HEK293 (cell line): ENCODE data around the gene UTRN.

Source experiments
- BCL11B ChIP-seq: fragments of 450-650 bp; formaldehyde crosslinking; IDR thresholded peaks from 2 replicates; pipeline ENCODE4 v1.5.1; 2016; ENCODE audit warnings: low read depth, missing biosample characterization, missing genetic modification characterization
- CTCF ChIP-seq: fragments of 450-650 bp; formaldehyde crosslinking; IDR thresholded peaks from 2 replicates; pipeline ENCODE4 v1.5.1; 2016; ENCODE audit warnings: missing biosample characterization, missing genetic modification characterization
- YY1 ChIP-seq: fragments of 450-650 bp; formaldehyde crosslinking; IDR thresholded peaks from 2 replicates; pipeline ENCODE4 v1.5.1; 2018; ENCODE audit warnings: missing biosample characterization, missing genetic modification characterization
- ZNF621 ChIP-seq: fragments of 450-650 bp; formaldehyde crosslinking; IDR thresholded peaks from 2 replicates; pipeline ENCODE4 v1.5.1; 2017; ENCODE audit warnings: missing biosample characterization, missing genetic modification characterization
- TF ChIP-seq, protein P1 (sequence below): fragments of 450-650 bp; formaldehyde crosslinking; IDR thresholded peaks from 2 replicates; pipeline ENCODE4 v1.5.1; 2016; ENCODE audit warnings: missing biosample characterization, missing genetic modification characterization

DNA sequence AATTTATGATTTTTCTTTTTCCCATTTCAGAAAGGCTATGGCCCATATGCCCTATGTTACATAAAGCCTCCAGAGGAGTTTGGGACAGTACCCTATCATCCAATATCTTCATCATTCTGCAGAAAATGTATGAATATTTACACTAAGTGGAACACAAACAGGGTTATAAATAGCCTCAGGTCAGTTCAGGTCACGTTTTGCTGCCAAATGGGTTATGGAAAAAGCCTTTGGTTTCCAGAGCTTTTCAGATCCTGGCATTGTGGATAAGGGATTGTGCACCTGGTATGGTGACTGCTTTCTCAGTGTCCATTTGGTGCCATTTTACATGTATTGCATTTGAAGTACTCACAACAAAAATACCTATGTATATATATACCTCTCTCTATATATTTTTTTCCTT lies 29.4 kb downstream of the UTRN start:
- no peak for TF ChIP-seq BCL11B (tag by site-specific recombination)
- no peak for TF ChIP-seq CTCF (tag by site-specific recombination)
- TF ChIP-seq, protein P1, sequence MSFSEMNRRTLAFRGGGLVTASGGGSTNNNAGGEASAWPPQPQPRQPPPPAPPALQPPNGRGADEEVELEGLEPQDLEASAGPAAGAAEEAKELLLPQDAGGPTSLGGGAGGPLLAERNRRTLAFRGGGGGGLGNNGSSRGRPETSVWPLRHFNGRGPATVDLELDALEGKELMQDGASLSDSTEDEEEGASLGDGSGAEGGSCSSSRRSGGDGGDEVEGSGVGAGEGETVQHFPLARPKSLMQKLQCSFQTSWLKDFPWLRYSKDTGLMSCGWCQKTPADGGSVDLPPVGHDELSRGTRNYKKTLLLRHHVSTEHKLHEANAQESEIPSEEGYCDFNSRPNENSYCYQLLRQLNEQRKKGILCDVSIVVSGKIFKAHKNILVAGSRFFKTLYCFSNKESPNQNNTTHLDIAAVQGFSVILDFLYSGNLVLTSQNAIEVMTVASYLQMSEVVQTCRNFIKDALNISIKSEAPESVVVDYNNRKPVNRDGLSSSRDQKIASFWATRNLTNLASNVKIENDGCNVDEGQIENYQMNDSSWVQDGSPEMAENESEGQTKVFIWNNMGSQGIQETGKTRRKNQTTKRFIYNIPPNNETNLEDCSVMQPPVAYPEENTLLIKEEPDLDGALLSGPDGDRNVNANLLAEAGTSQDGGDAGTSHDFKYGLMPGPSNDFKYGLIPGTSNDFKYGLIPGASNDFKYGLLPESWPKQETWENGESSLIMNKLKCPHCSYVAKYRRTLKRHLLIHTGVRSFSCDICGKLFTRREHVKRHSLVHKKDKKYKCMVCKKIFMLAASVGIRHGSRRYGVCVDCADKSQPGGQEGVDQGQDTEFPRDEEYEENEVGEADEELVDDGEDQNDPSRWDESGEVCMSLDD = no peak
- TF ChIP-seq YY1 (tag by site-specific recombination) = no peak
- TF ChIP-seq ZNF621 (tag by site-specific recombination) = no peak
